MM.1S (cell line): Measurements from ENCODE around the gene HDAC6.

Source experiments
- DNase-seq: peaks from one replicate; pipeline ENCODE4 v3.0.0-alpha.2; 2015
- H2AFZ ChIP-seq: fragments of 300-600 bp; sonication (generic); 2 replicates; pipeline ENCODE4 v1.6.0; 2016; ENCODE audit warnings: antibody characterized with exemption, low read length
- H3F3A ChIP-seq: fragments of 300-600 bp; sonication (generic); 2 replicates; pipeline ENCODE4 v1.6.1; 2016; ENCODE audit warnings: mild to moderate bottlenecking, antibody characterized with exemption, low read length, moderate library complexity, mixed read lengths; ENCODE audit not compliant: insufficient read depth
- H3K27ac ChIP-seq: fragments of 300-600 bp; sonication (generic); 2 replicates; pipeline ENCODE4 v1.5.1; 2016; ENCODE audit warnings: mild to moderate bottlenecking, low read length
- H3K27me3 ChIP-seq: fragments of 300-600 bp; sonication (generic); replicated peaks from 2 replicates; pipeline ENCODE4 v1.6.0; 2016; ENCODE audit warnings: low read length; ENCODE audit not compliant: insufficient read depth
- H3K36me3 ChIP-seq: fragments of 300-600 bp; sonication (generic); replicated peaks from 2 replicates; pipeline ENCODE4 v1.6.1; 2016; ENCODE audit warnings: mild to moderate bottlenecking, low read length, mixed read lengths; ENCODE audit not compliant: insufficient read depth
- H3K4me1 ChIP-seq: fragments of 300-600 bp; sonication (generic); 2 replicates; pipeline ENCODE4 v1.6.1; 2016; ENCODE audit warnings: low read length, mixed read lengths
- H3K4me2 ChIP-seq: fragments of 300-600 bp; sonication (generic); 2 replicates; pipeline ENCODE4 v1.6.0; 2016; ENCODE audit warnings: low read depth, low read length
- H3K4me3 ChIP-seq: fragments of 300-600 bp; sonication (generic); 2 replicates; pipeline ENCODE4 v1.5.1; 2016; ENCODE audit warnings: low read length, mixed read lengths
- H3K79me2 ChIP-seq: fragments of 300-600 bp; sonication (generic); 2 replicates; pipeline ENCODE4 v1.6.1; 2016; ENCODE audit warnings: mixed run types, low read length, mixed read lengths
- H3K9ac ChIP-seq: fragments of 300-600 bp; sonication (generic); 2 replicates; pipeline ENCODE4 v1.6.1; 2016; ENCODE audit warnings: low read length, mixed read lengths
- H3K9me2 ChIP-seq: fragments of 300-600 bp; sonication (generic); replicated peaks from 2 replicates; pipeline ENCODE4 v1.6.1; 2016; ENCODE audit warnings: mild to moderate bottlenecking, low read length, mixed read lengths; ENCODE audit not compliant: insufficient read depth
- H3K9me3 ChIP-seq: fragments of 300-600 bp; sonication (generic); replicated peaks from 2 replicates; pipeline ENCODE4 v1.6.1; 2016; ENCODE audit warnings: mild to moderate bottlenecking, low read length, mixed read lengths; ENCODE audit not compliant: insufficient read depth
- H4K20me1 ChIP-seq: fragments of 300-600 bp; sonication (generic); 2 replicates; pipeline ENCODE4 v1.6.1; 2016; ENCODE audit warnings: mild to moderate bottlenecking, low read length, moderate library complexity, mixed read lengths; ENCODE audit not compliant: insufficient read depth
- EZH2 ChIP-seq: fragments of 300-600 bp; sonication (generic); optimal IDR thresholded peaks from 2 replicates; pipeline ENCODE3; 2017; ENCODE audit warnings: low read depth, mild to moderate bottlenecking, antibody characterized with exemption, low read length, mixed read lengths
- EZH2phosphoT487 ChIP-seq: fragments of 300-600 bp; sonication (generic); IDR thresholded peaks from 2 replicates; pipeline ENCODE4 v1.6.1; 2018; ENCODE audit warnings: antibody characterized with exemption, low read length
- TF ChIP-seq, protein P1 (sequence below): fragments of 300-600 bp; sonication (generic); IDR thresholded peaks from 2 replicates; pipeline ENCODE4 v1.5.1; 2016; ENCODE audit warnings: antibody characterized with exemption, low read length, mixed read lengths

HDAC6 gene

DNA sequence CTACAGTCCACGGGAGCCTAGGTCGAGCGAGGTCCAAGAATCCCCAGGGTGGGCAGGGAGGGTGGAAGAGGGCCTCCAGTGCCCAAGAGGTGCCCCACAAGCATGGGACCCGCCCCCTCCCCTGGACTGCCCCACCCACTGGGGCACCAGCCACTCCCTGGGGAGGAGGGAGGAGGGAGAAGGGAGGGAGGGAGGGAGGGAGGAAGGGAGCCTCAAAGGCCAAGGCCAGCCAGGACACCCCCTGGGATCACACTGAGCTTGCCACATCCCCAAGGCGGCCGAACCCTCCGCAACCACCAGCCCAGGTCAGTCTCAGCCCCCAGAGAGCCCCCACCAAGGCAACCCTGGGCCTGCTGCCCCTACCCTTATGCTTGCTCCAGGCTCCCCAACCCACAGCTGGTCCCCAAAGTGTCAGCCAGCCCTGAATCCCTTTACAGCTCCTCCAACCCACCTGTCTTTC lies 15.5 kb upstream of the HDAC6 start, which contains the start of gene GATA1:
Gene GATA1, plus strand, starts transcription at position 250 of the 460 bp plus-strand sequence. CDS start 4,520 bp downstream, outside the sequence.
- H3K4me1 ChIP-seq = no peaks in the 10 kb centered on the region
- H3K27ac ChIP-seq = no peak within 1 kb of the TSS
- DNase-seq = no peak
- no peak within 1 kb of the TSS for H3K4me3 ChIP-seq
- H3K79me2 ChIP-seq = no peaks in the 10 kb centered on the region
- H3F3A ChIP-seq = no peaks in the 10 kb centered on the region
- TF ChIP-seq, protein P1, sequence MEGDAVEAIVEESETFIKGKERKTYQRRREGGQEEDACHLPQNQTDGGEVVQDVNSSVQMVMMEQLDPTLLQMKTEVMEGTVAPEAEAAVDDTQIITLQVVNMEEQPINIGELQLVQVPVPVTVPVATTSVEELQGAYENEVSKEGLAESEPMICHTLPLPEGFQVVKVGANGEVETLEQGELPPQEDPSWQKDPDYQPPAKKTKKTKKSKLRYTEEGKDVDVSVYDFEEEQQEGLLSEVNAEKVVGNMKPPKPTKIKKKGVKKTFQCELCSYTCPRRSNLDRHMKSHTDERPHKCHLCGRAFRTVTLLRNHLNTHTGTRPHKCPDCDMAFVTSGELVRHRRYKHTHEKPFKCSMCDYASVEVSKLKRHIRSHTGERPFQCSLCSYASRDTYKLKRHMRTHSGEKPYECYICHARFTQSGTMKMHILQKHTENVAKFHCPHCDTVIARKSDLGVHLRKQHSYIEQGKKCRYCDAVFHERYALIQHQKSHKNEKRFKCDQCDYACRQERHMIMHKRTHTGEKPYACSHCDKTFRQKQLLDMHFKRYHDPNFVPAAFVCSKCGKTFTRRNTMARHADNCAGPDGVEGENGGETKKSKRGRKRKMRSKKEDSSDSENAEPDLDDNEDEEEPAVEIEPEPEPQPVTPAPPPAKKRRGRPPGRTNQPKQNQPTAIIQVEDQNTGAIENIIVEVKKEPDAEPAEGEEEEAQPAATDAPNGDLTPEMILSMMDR = no peak
- no peak for TF ChIP-seq EZH2phosphoT487
- TF ChIP-seq EZH2 = no peak
- no peak within 1 kb of the TSS for H3K4me2 ChIP-seq
- H3K9me3 ChIP-seq = no peaks in the 10 kb centered on the region
- no peak within 1 kb of the TSS for H2AFZ ChIP-seq
- no peaks in the 10 kb centered on the region for H3K27me3 ChIP-seq
- H4K20me1 ChIP-seq = no peaks in the 10 kb centered on the region
- no peak within 1 kb of the TSS for H3K9ac ChIP-seq
- no peaks in the 10 kb centered on the region for H3K36me3 ChIP-seq
- no peaks in the 10 kb centered on the region for H3K9me2 ChIP-seq

DNA sequence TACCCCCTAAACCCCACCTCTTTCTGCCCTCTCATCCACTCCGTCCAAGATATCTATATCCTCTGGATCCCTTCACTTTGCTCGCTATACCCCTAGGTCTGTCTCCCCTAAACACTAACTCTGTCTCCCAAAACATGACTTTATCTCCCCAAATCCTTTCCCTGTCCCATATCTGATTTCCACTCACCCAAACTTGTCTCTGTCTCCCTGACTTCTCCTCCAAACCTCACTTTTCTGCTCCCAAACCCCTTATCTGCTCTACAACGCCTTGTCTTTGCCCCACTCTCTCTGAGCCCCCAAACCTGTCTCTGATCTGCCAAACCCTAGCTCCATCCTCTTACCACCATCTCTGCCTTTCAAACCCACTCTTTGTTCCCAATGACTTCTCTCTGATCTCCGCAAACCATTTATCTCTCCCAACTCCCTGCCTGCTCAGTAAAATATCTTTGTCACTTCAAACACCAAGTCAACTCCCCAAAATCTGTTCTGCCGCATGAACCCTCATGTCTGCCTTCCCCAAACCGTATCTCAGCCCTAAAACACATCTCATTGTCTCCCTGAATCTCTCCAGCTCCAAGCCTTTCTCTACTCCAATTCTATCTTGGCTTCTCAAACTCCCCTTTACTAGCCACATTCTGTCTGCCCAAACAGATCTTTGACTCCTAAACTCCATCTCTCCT lies 14.9 kb upstream of the HDAC6 start:
- Histone ChIP-seq H3K27me3 (no peaks in the 10 kb centered on the region), H3K9me3 (no peaks in the 10 kb centered on the region), H3K4me2 (no peak overlapping the region), H3K27ac (no peak overlapping the region), H3K9ac (no peak overlapping the region), H3K9me2 (no peaks in the 10 kb centered on the region), H3F3A (no peaks in the 10 kb centered on the region), H3K79me2 (no peaks in the 10 kb centered on the region), H3K4me3 (no peak overlapping the region), H2AFZ (no peak overlapping the region), H4K20me1 (no peaks in the 10 kb centered on the region), H3K4me1 (no peaks in the 10 kb centered on the region), H3K36me3 (no peaks in the 10 kb centered on the region)
- DNase-seq = no peak
- TF ChIP-seq, protein P1 = no peak
- no peak for TF ChIP-seq EZH2
- no peak for TF ChIP-seq EZH2phosphoT487

DNA sequence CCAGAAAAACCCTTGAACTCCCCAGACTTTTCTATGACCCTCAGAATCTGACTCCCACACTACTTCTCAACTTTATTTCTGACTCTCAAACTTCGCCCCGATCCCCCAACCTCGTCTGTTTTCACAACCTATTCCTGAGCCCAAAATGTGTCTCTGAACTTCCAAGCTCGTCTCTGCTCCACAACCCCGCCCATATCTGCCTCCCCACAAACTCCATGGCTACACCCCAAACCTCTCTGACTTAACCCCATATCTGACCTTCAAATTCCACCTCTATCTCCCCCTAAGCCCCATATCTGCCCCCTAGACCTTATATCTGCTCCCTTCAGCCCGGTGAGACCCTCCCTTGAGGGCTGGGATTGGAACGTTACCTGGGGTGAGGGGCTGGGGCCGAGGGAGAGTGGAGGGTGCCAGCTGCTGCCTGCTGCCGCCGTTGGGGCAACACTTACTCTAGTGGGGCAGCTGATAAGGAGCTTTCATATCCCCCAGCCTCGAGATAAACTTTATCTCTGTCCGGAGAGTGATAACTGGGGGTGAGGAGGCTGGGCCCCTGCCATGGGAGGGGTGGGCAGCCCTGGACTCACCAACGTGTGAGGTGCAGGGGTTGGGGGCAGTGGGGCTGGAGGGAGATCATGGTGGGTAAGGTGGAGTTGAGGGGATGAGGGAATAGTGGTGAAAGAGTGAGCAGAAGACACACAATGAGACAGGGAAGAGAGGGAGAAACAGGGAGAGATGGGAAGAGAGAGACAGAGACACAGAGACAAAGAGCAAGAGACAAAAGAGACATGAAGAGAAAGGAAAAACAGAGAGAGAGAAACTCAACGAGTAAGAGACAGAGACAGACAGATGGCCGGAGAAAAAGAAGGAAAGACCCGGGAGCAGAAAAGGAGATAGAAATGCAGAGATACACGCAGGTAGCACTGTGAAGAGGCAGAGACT lies 14.1 kb upstream of the HDAC6 start:
- Histone ChIP-seq H4K20me1 (no peaks in the 10 kb centered on the region), H2AFZ (no peak overlapping the region), H3K9ac (no peak overlapping the region), H3K27me3 (no peaks in the 10 kb centered on the region), H3F3A (no peaks in the 10 kb centered on the region), H3K36me3 (no peaks in the 10 kb centered on the region), H3K27ac (no peak overlapping the region), H3K79me2 (no peaks in the 10 kb centered on the region), H3K9me3 (no peaks in the 10 kb centered on the region), H3K9me2 (no peaks in the 10 kb centered on the region), H3K4me2 (no peak overlapping the region), H3K4me1 (no peaks in the 10 kb centered on the region), H3K4me3 (no peak overlapping the region)
- no peak for DNase-seq
- TF ChIP-seq EZH2phosphoT487 (no peak), EZH2 (no peak)
- TF ChIP-seq, protein P1 = no peak
